ENCODE measurements around the gene OR8G1. TPM values are rescaled to one million over a fixed set of nuclear protein-coding genes. Genes with fewer than 3 reads are reported as not detected.

Gene OR8G1
- total RNA-seq, 2 experiments from 2014 or later: not detected

- intact Hi-C loops (cut with micrococcal nuclease): no loop called here
- Mint-ChIP-seq H3K4me3 (no peak overlapping the region), H3K27ac (no peak overlapping the region), H3K36me3 (ENCODE audit: low read depth) (no peaks in the 10 kb centered on the region), H3K9me3 (no peaks in the 10 kb centered on the region), H3K4me1 (ENCODE audit: low read depth) (no peaks in the 10 kb centered on the region), H3K27me3 (no peaks in the 10 kb centered on the region)
- ChIA-PET CTCF (interaction anchor here (1.6 kb wide), 1 partner anchor 10 kb away, joined by 6 read pairs; no protein-coding TSS in a partner anchor), POLR2A (no interaction called here)
- DNase-seq: no peak
- ATAC-seq: no peak
- no peak for TF ChIP-seq CTCF (IDR thresholded peaks at IDR 0.05)
Measured at GRCh38 chr11:124204008-124204407, 36.9 kb upstream of the OR8G1 start.

DNA sequence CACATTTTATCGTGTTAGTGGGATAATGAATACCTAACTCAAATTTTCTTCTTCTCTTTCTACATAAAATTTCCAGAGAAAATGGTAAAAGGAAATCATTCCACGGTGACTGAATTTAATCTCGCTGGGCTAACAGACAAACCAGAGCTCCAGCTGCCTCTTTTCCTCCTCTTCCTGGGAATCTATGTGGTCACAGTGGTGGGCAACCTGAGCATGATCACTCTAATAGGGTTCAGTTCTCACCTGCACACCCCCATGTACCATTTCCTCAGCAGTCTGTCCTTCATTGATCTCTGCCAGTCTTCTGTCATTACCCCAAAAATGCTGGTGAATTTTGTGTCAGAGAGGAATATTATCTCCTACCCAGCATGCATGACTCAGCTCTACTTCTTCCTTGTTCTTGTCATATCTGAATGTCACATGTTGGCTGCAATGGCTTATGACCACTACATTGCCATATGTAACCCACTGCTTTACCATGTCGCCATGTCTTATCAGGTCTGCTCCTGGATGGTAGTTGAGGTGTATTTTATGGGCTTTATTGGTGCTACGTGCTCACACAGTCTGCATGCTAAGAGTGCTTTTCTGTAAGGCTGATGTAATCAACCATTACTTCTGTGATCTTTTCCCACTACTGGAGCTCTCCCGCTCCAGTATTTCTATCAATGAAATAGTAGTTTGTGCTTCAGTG lies 33.6 kb upstream of the OR8G1 start:
- intact Hi-C loops (cut with micrococcal nuclease): no loop called here
- Mint-ChIP-seq H3K9me3 (no peaks in the 10 kb centered on the region), H3K36me3 (ENCODE audit: low read depth) (no peaks in the 10 kb centered on the region), H3K27me3 (peaks cover 1% of the 10 kb centered on the region), H3K4me1 (ENCODE audit: low read depth) (no peaks in the 10 kb centered on the region), H3K27ac (no peak overlapping the region), H3K4me3 (no peak overlapping the region)
- no peak for ATAC-seq
- no peak for DNase-seq
- POLR2A ChIA-PET: no interaction called here
- CTCF ChIA-PET: no interaction called here
- TF ChIP-seq CTCF (IDR thresholded peaks at IDR 0.05): no peak

GRCh38 chr11:124209824-124210357 lies 31.0 kb upstream of the OR8G1 start:
- no peak for TF ChIP-seq CTCF (IDR thresholded peaks at IDR 0.05)
- ATAC-seq: no peak
- H3K27ac Mint-ChIP-seq: no peak overlapping the region

GRCh38 chr11:124210421-124210820 lies 30.5 kb upstream of the OR8G1 start:
- no peak for TF ChIP-seq CTCF (IDR thresholded peaks at IDR 0.05)
- no peak overlapping the region for H3K4me3 Mint-ChIP-seq
- H3K9me3 Mint-ChIP-seq: no peaks in the 10 kb centered on the region
- no peak for DNase-seq
- CTCF ChIA-PET: interaction anchor here (1.8 kb wide), 1 partner anchor 139 kb away, joined by 4 read pairs; no protein-coding TSS in a partner anchor
- POLR2A ChIA-PET: no interaction called here
- peaks cover 1% of the 10 kb centered on the region for H3K27me3 Mint-ChIP-seq
- H3K27ac Mint-ChIP-seq: no peak overlapping the region
- intact Hi-C loops (cut with micrococcal nuclease): no loop called here
- no peaks in the 10 kb centered on the region for H3K4me1 Mint-ChIP-seq (ENCODE audit: low read depth)
- H3K36me3 Mint-ChIP-seq (ENCODE audit: low read depth): no peaks in the 10 kb centered on the region
- no peak for ATAC-seq

More at GRCh38 chr11:124209824-124210357, 31.0 kb upstream of the OR8G1 start:
- intact Hi-C loops (cut with micrococcal nuclease): no loop called here
- Mint-ChIP-seq H3K4me1 (ENCODE audit: low read depth) (no peaks in the 10 kb centered on the region), H3K4me3 (no peak overlapping the region), H3K9me3 (no peaks in the 10 kb centered on the region), H3K36me3 (ENCODE audit: low read depth) (no peaks in the 10 kb centered on the region), H3K27me3 (peaks cover 1% of the 10 kb centered on the region)
- ChIA-PET CTCF (interaction anchor here (1.8 kb wide), 1 partner anchor 138 kb away, joined by 4 read pairs; no protein-coding TSS in a partner anchor), POLR2A (no interaction called here)
- DNase-seq: no peak

- DNase-seq (no peak), ATAC-seq (no peak)
- intact Hi-C loops (cut with micrococcal nuclease): no loop called here
- Mint-ChIP-seq H3K27ac (no peak overlapping the region), H3K4me3 (no peak overlapping the region), H3K4me1 (ENCODE audit: low read depth) (no peaks in the 10 kb centered on the region), H3K27me3 (peaks cover 1% of the 10 kb centered on the region), H3K36me3 (ENCODE audit: low read depth) (no peaks in the 10 kb centered on the region), H3K9me3 (no peaks in the 10 kb centered on the region)
- ChIA-PET POLR2A (no interaction called here), CTCF (no interaction called here)
- no peak for TF ChIP-seq CTCF (IDR thresholded peaks at IDR 0.05)
Measured at GRCh38 chr11:124211321-124211720, 29.6 kb upstream of the OR8G1 start.

Measured in activated CD8-positive, alpha-beta T cell treated with anti-CD3 and anti-CD28 coated beads for 36 hours (primary cell).